HUDEP-2 (cell line): Measurements from ENCODE around the gene CCDC159.
A peak's percentile ranks its signal among the peaks of the same experiment; 100 is the strongest.
"Not testable (repeated sequence)": the region's sequence is repeated elsewhere in the genome, so short reads cannot be mapped to it uniquely, and the experiment has no call there.

Experiments
- DNase-seq, 76 experiments: peaks; one replicate each; lab custom pipeline; 2025; ENCODE audit not compliant: unreplicated experiment in 76 of 76; lab: John Stamatoyannopoulos, UW

The CCDC159 gene, protein sequence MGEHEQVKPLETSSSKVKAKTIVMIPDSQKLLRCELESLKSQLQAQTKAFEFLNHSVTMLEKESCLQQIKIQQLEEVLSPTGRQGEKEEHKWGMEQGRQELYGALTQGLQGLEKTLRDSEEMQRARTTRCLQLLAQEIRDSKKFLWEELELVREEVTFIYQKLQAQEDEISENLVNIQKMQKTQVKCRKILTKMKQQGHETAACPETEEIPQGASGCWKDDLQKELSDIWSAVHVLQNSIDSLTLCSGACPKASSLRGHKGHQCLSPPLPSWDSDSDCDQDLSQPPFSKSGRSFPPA

DNA sequence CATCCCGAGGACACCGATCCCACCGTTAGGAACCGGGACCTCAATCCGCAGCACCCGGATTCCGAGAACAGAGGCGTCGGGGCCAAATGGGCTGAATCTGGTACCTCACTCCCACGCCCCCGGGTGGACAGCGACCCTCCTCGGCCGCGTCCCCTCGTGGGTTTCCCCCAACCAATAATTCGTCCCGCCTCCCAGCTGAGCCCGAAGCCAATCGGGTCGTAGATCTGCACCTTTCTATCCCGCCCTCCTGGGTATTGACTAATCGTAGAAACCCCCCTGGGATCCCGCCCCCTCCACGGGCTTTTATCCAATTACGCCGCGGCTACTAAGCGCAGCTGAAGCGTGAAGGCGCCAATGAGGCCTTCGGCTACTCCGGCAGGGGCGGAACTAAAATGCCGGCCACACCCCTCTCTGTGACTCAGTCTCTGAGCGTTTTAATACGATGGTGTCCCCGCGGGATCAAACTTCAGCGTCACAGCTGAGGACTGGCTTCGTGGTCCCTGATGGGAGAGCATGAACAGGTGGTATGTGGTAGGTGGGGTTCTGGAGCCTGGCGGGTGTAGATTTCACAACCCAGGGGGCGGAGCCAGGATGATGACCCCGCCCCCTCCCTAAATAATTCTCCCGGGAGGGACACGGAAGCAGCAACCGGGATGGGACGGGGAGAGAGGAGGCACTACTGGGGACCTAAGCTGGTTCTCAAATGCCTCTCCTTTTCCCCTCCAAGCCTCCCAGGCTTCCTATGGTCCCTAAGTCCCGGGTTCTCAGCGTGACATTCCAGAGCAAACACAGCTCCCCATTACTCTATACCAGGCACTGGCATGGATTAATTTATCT lies at the start of gene CCDC159, which contains the start of gene TMEM205:
CCDC159 (plus strand) TSS at position 416 of the 837 bp plus-strand sequence; CDS start at position 504, 88 bp downstream.
TMEM205 (minus strand) TSS at position 165 of the 837 bp plus-strand sequence. CDS start 649 bp downstream, outside the sequence.
- DNase-seq = peak in 75 of 76 experiments; percentile 76 to 100 (median 99)

- no peak for DNase-seq
Observed at GRCh38 chr19:11299946-11300810, 46.1 kb upstream of the CCDC159 start.

DNA sequence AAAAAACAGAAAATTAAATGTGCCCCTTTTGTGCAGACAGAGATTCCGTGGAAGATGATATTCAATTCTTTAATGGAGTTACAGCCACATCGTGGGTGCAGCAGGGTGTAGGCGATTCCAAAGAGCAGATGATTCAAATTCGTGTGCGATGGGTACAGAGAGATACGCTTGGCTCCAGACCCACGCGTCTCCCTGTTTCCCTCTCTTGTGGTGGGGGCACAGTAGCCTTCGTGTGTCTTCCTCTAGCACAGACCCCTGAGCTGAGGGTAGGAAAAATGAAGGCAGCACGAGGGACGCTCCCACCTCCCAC lies 45.6 kb upstream of the CCDC159 start:
- DNase-seq = no peak

- DNase-seq = no peak
Observed at GRCh38 chr19:11304936-11305335, 41.4 kb upstream of the CCDC159 start.

DNA sequence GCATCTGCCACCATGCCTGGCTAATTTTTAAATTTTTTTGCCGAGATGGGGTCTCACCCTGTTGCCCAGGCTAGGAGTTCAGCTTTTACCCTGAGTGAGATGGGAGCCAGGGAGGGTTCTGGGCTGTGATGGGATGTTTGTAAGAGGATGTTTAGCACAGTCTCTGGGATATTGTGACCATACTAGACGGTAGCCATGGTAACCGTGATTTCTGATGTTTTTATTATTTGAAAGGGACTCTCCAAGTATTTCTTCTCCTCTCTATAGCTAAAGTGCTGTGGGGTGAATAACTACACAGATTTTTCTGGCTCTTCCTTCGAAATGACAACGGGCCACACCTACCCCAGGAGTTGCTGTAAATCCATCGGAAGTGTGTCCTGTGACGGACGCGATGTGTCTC lies 40.0 kb upstream of the CCDC159 start:
- DNase-seq = no peak

- not testable (repeated sequence) for DNase-seq
Observed at GRCh38 chr19:11320278-11320995, 25.9 kb upstream of the CCDC159 start.

DNA sequence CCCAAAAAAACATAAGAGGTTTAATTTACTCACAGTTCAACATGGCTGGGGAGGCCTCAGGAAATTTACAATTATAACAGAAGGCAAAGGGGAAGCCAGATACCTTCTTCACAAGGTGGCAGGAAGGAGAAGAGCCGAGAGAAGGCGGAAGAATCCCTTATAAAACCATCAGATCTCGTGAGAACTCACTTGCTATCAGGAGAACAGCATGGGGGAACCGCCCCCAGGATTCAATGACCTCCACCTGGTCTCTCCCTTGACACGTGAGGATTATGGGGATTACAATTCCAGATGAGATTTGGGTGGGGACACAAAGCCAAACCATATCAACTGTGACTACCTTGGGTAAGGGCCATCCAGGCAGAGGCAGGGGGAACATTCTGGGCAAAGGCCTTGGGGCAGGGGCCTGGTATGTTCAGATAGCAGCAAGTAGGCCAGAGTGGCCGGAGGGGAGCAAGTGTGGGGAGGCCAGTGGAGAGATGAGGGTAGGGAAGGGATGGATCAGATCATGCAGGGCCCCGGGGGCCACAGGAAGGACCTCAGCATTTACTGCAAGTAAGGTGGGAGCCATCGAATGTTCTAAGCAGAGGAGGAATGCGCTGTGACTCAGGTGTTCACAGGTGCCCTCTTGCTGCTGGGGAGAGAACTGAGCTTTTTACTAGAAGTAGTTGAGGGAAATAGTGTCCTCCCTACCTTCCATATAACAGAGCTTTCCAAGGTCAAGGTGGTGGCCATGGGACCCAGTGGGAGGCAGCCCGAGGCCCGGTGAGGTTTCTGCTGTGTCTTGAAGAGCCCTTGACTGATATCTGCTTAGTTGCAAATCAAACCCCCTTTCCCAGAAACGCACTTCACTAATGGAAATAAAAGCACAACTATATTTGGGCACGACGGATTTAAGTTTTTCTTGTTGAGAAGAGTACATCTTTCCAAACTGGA lies 24.9 kb upstream of the CCDC159 start:
- DNase-seq = peak in 1 of 76 experiments; percentile 17

GRCh38 chr19:11322269-11323024 lies 23.9 kb upstream of the CCDC159 start:
- DNase-seq = no peak

DNA sequence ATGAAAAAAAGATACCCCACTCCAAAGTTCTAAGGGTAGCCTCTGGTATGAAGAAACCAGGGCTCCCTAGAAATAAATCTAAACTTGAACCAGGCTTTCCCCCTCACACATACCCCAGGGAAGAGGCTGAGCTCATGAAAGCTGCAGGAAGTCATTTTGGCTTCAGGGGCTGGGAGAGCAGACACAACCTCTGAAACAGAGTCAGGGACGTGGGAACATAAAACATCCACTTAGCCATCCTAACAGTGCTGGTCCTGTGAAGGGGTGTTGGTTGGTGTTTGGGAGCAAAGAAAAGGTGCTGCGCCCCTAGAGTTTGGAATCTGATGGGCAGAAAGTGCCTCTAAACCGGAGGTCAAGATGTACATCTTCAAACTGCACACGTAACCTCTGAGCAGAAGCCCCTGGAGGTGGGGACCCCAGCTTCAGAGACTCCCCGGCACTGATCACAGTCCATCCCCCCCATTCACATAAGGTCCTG lies 22.7 kb upstream of the CCDC159 start:
- no peak for DNase-seq

GRCh38 chr19:11324079-11324661 lies 22.1 kb upstream of the CCDC159 start:
- DNase-seq = peak in 4 of 76 experiments; percentile 10 to 30 (median 14)

DNA sequence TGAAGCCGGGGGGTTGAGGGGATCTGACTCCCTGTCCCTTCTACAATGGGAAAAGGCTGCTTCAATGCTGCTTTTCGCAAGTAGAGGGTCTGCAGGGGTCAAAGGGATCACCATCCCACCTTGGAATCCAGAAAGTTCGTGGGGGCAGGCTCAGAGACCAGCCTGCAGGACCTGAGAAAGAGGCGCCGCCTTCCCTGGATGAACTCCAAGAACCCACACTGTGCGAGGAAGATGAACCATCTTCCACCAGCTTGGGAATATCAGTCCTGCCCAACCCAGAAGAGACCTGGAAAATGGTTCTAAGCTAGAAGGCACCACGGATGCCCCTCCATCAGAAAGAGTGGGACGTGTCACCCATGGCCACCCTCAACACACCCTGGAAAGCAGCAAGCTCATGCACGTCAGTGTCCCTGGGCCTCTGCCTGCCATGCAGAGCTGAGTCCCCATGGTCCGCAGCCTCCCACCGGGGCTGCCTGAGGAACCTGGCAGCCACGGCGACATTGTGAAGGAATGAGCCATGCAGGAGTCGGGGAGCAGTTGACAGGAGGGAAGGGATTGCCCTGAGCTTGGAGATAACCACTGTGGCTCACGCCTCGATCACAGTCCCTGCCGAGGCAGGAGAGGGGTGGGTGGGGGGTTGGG lies 21.4 kb upstream of the CCDC159 start:
- DNase-seq = no peak

DNA sequence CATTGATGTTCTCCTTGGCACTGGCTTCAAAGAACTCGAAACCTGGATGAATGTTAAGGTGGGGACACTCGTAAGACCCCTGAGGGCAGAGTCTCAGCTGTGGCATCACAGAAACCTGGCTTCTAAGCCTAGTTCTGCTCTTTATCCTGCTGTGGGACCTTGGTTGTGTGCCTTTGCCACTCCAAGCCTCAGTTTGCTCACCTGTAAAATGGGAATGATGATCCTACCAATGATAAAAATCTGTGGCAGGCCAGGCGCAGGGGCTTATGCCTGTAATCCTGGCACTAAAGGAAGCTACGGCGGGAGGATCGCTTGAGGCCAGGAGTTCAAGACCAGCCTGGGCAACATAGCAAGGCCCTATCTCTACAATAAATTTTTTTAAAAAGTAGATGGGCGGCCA lies 20.8 kb upstream of the CCDC159 start:
- DNase-seq = no peak

DNA sequence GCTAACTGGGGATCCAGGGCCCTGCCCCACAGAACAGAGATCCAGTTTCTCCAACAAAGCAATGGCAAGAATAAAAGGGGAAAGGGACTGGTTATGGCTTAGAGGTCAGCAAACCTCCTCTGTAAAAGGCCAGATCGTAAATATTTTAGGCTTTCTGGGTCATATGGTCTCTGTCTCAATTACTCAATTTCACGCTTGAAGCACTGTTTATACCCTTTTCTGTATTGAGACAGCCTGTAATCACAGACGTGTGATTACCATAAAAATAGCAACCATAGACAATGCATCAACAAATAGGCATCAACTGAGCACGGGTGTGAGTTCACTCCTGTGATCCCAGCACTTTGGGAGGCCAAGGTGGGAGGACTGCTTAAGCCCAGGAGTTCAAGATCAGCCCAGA lies 16.2 kb upstream of the CCDC159 start:
- no peak for DNase-seq

DNA sequence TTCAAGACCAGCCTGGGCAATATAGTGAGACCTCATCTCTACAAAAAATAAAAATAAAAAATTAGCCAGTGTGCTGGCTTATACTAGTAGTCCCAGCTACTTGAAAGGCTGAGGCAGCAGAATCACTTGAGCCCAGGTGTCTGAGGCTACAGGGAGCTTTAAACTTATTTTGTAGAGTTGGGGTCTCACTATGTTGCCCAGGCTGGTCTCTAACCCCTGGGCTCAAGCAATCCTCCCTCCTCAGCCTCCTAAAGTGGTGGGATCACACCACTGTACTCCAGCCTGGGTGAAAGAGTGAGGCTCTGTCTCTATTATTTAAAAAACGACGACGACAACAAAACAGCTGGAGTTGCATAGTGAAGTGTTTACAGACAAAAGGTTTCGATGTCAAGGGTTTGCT lies 14.8 kb upstream of the CCDC159 start:
- no peak for DNase-seq

- no peak for DNase-seq
Observed at GRCh38 chr19:11332822-11333221, 13.5 kb upstream of the CCDC159 start.

GRCh38 chr19:11333838-11334237 lies 12.5 kb upstream of the CCDC159 start:
- DNase-seq = not testable (repeated sequence)

DNA sequence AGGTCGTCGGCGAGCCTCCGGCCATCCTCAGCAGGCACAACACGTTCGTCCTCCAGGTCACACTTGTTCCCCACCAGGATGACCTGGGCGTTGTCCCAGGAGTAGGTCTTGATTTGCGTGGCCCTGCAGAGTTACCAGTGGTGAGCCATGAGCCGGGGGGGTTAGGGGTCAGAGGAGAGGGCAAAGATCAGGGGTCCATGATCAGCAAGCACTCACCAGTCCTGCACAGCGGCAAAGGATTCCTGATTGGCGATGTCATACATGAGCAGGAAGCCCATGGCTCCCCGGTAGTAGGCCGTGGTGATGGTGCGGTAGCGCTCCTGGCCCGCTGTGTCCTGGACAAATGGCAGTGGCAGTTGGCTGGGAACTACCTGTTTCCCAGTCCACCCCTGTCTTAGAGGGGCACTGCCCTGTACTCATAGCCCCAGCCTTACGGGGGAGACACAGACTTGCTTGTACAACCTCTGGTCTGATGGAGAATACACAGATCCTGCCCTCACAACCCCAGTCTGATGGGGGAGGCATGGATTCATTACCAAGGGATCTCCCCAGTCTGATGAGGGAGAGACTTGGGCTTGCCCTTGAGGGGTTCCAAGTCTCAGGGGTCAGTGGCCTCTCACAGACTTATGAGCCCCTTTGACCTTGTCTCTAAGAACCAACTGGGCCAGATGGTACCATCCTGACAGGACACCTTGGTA lies 10.7 kb upstream of the CCDC159 start:
- DNase-seq = no peak
